HG03565 (cell line): ENCODE results near the gene KCNA2.

Experiments used
- ATAC-seq: cut with Tn5 transposase; IDR thresholded peaks from one replicate; pipeline ENCODE4 v1.9.1; 2021; ENCODE audit warnings: mild to moderate bottlenecking, moderate library complexity; ENCODE audit not compliant: unreplicated experiment

KCNA2 gene

DNA sequence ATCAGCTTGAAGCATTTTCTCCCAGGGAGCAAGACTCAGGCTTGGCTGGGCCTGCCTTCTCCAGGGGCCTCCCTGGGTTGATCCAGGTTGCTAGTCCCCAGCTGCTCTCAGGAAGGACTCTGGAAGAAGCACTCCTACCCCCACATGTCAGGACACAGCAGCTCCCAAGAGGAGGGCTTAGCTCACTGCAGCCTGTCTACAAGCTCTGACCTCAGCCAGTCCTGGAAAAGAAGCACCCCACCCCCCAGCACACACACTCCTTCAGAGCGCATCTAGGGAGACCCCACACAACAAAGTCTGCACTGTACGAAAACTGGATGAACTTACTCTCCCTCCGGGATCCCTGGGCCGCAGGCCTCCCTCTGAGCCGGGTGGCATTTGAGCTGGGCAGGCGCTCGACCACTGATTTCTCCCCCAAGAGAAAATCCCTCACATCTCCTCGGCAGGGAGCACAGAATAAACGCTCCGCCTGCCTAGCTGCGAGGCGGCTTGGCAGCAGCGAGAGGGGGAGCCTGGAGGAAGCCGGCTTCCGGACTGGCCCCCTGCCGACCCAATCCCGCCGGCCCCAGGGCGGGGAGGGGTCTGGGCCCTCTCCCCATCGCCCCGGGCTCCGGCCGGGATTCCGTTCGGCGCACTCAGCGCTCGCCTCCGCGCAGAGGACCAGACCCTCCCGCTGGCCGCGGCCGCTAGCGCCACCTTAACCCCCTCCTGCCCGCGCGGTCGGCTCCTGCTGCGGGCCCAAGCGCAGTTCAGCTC, at the start of gene KCNA2:
Gene KCNA2 (minus strand): TSS at position 458 of the 756 bp plus-strand sequence. CDS start 1,576 bp downstream, outside the sequence.
- ATAC-seq, result no peak

- ATAC-seq, result no peak
Measured at GRCh38 chr1:110650609-110651008, 44.5 kb upstream of the KCNA2 start.

- ATAC-seq, result no peak
Measured at GRCh38 chr1:110648417-110648816, 42.3 kb upstream of the KCNA2 start.

DNA sequence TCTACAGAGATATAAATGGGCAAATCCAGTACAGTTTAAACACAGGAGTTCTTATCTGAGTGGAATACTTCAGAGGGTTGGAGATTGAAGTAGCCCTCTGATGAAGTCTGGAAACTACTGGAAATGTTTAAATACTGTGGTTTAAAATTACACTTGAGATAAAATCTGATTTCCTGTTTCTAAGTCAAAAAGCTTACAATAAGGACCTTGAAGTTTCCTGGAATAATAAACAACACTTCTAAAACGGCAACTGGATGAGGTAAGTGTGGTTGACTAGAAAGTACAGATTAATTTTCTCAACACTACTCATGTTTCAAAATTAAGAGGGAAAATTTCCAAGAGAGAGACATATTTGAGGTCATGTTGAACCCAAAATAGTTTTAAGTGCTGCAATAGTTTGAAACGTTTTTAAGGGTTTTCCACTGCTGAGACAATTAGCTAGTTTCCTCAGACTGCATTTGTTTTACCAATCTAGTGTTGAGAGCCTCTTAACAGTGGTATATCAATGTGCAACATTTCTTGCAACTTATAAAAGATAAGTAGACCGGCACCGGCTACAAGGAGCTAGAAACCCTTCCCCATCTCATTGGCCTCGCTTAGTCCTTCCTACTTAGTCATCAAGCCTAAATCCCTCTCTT, 41.2 kb upstream of the KCNA2 start:
- ATAC-seq, result no peak

DNA sequence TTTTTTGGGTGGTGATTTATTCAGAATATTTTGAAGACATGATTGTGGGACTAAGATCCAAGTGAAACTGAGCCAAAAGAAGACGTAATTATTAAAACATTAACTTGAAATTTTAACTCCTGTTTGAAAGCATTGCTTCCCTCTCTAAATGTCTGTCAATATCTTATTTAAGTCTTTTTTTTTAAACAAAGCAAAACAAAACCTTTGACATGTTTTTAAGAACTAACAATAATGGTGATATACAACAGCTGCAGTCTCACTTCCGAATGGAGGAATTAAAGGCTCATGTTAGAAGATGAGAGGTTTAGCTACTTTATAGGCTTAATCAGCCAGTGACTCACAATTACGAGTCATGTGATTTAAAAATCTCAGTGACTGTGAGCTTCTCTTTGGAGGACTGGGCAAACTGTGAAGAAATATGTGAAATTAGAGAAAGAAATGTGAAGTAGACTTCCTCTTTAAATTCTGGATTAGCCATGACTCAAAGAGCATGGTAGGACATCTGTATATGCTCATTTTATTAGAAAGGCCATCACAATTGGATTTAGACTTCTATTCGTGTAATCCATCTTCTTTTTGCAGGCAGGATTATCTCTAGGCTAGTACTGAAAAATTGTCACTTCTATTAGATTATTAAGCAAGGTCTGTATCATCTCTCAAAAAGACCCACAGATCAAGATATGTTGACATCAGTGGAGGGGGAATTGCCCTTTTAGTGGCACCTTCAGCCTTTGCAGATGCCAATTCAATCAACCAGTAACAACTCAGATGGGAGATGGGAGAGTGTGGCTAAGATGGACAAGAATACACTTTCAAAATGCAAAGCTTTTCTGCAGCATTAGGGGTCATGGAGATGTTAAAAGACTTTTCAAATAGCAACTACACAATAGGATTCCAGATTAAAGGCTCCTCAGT, 39.9 kb upstream of the KCNA2 start:
- ATAC-seq, result no peak

- ATAC-seq, result no peak
Measured at GRCh38 chr1:110645211-110645610, 39.1 kb upstream of the KCNA2 start.

DNA sequence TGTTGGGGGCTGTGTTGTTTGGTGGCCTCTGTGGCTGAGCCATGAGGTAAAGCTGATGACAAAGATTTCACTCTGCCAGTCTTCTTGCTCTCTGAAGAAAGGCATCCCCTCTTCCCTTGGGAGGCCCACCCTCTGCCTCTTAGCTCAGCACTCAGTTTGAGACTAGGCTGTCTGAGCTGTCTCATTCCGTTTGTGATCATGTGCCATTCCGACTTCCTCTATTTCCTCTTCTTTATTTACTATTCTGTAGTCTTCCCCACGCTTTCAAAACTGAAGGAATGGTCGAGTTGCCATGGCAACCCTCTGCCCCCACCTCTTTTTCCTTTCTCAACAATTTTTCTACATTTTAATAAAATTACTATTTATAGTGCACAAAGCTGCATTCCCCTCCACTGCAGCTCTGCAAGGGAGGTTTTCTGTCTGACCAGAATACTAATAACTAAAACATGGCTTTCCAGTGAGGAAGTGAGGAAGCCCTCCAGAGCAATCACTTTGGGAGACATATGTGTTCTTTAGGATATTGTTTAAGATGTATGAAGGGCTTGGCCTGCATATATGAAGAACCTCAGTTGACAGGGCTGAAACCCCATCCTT, 37.8 kb upstream of the KCNA2 start:
- no peak for ATAC-seq

DNA sequence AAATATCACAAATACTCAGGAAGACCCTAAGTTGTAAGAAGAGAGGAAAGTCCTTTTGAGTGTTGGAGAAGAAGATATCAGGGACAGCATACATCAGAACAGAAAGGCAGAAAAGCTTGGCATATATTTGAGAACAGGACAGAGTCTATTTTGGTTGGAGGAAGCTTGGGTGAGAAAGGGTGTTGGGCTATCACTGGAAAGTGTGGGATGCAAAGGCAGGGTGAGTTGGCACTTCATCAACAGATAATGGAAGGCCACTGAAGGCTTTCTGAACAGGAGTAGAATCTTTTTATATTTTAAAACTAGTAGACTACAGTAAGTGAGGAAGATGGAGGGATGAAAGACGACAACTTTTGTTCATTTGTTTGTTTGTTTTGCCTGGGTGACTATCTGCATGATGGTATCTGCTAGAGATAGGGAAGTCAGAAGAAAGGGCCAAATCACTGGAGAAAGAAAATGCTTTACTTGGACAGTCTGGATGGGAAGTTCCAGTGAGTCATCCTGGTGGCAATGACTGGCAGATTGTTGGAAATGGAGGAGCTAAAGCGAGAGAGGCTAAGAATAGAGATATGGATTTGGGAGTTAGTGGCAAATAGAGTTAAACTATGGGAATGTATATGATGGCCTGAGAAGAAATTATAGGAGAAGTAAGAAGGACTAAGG, 33.7 kb upstream of the KCNA2 start:
- no peak for ATAC-seq

- ATAC-seq, result no peak
Measured at GRCh38 chr1:110638556-110638955, 32.4 kb upstream of the KCNA2 start.

- ATAC-seq, result no peak
Measured at GRCh38 chr1:110638058-110638457, 31.9 kb upstream of the KCNA2 start.

GRCh38 chr1:110637475-110637874, 31.3 kb upstream of the KCNA2 start:
- no peak for ATAC-seq

DNA sequence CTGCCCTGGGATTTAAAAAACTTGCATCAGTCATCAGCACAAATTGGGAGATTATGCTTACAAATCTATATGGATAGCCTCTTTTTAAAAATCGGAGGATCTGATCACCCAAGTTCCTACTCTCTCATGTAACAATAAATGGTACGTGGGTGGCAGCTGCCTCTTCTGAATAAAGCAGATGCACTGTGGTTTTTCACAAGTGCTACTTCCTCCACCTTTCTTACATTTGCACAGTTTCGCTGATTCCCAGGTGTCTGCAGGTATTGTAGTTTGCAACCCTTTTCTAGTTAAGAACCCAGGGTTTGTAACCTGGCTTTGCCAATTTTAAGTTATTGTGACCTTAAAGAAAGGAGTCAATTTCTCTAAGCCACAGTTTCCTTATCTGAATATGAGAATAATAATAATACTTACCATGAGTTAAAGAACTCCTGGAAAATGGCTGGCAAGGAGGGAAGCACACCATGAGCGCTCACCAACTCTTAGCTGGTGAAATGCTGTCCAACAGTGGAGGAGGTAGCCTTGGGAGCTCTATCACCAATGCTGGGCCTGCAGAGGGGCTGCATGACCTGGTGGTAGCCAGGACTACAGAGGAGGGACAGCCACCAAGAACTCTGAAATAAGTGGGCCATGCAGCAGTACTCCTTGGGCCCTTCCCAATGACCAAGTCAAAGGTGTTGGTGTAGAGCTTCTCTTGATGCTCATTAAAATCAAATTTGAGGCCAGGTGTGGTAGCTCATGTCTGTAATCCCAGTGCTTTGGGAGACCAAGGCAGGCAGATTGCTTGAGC, 30.2 kb upstream of the KCNA2 start:
- ATAC-seq, result no peak

DNA sequence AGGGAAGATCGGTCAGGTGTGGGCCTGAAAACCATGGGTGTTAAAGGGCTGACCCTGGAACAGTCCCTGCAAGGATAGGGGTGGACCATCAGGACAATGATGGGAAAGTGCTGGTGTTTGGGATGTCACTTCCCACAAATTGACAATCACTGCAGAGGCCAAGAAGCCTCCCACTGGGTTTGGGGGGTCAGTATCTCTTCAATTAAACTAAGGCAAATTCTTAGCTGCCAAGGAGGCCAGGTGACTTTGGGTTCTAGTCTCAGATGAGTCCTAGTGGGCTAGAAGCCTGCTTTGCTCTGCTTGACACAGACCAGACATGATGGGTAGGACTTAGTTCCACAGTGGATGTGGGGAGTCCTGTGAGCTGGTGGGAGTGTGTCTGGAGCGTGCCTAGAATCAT, 29.3 kb upstream of the KCNA2 start:
- no peak for ATAC-seq

GRCh38 chr1:110634455-110635311, 28.5 kb upstream of the KCNA2 start:
- ATAC-seq, result peak; percentile 58

GRCh38 chr1:110634086-110634454, 27.9 kb upstream of the KCNA2 start:
- ATAC-seq, result no peak

DNA sequence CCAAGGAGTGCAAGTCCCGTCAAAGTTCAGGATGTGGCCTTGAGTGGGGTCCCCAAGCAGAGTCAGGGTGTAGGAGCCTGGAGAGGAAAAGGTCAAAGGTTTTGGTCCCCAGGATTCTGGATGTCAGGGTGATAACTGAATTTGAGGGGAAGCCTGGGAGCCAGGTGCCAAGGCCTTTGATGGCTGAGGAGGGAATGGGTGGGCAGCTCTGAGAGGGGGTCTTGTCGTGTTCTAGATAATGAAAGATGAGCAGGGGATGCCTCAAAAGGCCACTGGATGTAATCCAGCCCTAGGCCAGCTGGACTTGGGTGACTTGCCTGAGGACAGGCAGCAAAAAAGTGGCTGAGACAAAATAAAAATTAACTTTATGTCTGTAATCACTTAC, 27.5 kb upstream of the KCNA2 start:
- no peak for ATAC-seq

DNA sequence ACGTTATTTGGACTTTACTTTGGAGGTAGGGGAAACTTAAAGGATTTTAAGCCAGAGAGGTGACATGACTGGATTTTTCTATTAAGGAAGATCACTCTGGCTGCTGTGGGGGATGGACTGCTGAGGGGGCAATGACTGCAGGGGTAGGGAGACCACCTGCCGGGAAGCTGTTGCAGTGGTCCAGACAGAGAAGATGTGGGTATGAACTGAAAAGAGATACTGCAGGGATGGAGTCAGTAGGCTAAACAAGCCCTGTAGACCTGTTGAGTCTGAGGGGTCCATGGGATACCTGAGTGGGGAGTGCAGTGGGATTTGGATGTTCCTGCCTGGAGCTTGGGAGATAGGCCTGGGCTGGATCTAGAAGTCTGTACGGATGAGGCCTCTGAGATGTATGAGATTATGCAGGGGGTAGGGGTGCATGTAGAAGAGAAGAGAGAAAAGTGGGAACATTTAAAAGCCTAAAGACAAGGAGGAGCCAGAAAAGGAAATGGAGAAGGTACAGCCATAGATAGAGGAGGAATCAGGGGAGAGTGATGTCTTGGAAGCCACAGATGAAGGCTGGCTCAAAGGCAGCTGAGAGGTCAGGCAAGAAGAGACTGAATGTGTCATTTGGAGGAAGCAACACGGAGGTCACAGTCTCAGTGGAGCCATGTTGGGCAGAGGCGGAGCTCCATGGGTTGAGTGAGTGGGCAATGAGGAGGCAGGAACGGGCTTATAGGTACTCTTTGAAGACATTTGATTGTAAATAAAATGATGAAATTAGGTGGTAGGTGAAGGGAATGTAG, 25.9 kb upstream of the KCNA2 start:
- ATAC-seq, result no peak
